ENCODE measurements around the gene TMSB10. TPM values are rescaled to one million over a fixed set of nuclear protein-coding genes. Genes with fewer than 3 reads are reported as not detected.
A peak's percentile ranks its signal among the peaks of the same experiment; 100 is the strongest.

Gene TMSB10
- total and polyA plus RNA-seq, 2 of the 13 experiments (the other 11 are each of a cell fraction or from before 2014, with no cell fraction given), result 665 to 708 TPM

GRCh38 chr2:84925724-84926376, 20.4 kb downstream of the TMSB10 start (continued):
- peak; percentile 69; the same call in 1 of the 2 replicates for TF ChIP-seq ZNF503 (CRISPR knock-in tag; IDR thresholded peaks at IDR 0.05)
- TF ChIP-seq AKNA (CRISPR knock-in tag; IDR thresholded peaks at IDR 0.05; ENCODE audit: borderline replicate concordance), result no peak
- TF ChIP-seq ARID2 (CRISPR knock-in tag; IDR thresholded peaks at IDR 0.05; ENCODE audit: borderline replicate concordance), result peak; percentile 78; the same call in 1 of the 2 replicates
- TF ChIP-seq HNRNPUL1 (IDR thresholded peaks at IDR 0.05; ENCODE audit: low read depth, low read length), result no peak
- TF ChIP-seq PHF5A (CRISPR knock-in tag; IDR thresholded peaks at IDR 0.05; ENCODE audit: low read depth, unreplicated experiment), result peak; percentile 98
- no peak for TF ChIP-seq FOXM1 (CRISPR knock-in tag; IDR thresholded peaks at IDR 0.05)
- TF ChIP-seq ZNF33B (CRISPR knock-in tag; IDR thresholded peaks at IDR 0.05), result peak; percentile 94; the same call in 1 of the 2 replicates
- TF ChIP-seq HES4 (CRISPR knock-in tag; IDR thresholded peaks at IDR 0.05; ENCODE audit: borderline replicate concordance), result no peak; the same call in 1 of the 2 replicates
- TF ChIP-seq MAFG (CRISPR knock-in tag; IDR thresholded peaks at IDR 0.05), result no peak
- peak; percentile 60; the same call in 1 of the 2 replicates for TF ChIP-seq ZNF281 (CRISPR knock-in tag; IDR thresholded peaks at IDR 0.05; ENCODE audit: borderline replicate concordance)
- TF ChIP-seq PLSCR1 (CRISPR knock-in tag; IDR thresholded peaks at IDR 0.05; ENCODE audit: borderline replicate concordance), result no peak

All from HepG2 (cell line).